GM23338 (cell line): Measurements from ENCODE around the gene SRCAP. TPM values are rescaled to one million over a fixed set of nuclear protein-coding genes. Genes with fewer than 3 reads are reported as not detected.

Experiments
- ATAC-seq: fragments of 200-7000 bp; cut with Tn5 transposase; 3 replicates; pipeline ENCODE4 v1.9.1; 2020
- DNase-seq: peaks from one replicate; pipeline ENCODE4 v3.0.0-alpha.2; 2015; ENCODE audit warnings: low spot score
- H2AFZ ChIP-seq: fragments of 200-600 bp; sonication (generic); 2 replicates; pipeline ENCODE4 v1.8.0; 2016; ENCODE audit warnings: antibody characterized with exemption, mild to moderate bottlenecking, moderate library complexity
- H3F3A ChIP-seq: fragments of 200-600 bp; sonication (generic); replicated peaks from 2 replicates; pipeline ENCODE4 v1.8.0; 2017; ENCODE audit warnings: antibody characterized with exemption, mixed run types, low read depth
- H3K27ac ChIP-seq: fragments of 200-600 bp; sonication (generic); 2 replicates; pipeline ENCODE4 v1.6.1; 2016; ENCODE audit warnings: low read depth
- H3K27me3 ChIP-seq: fragments of 200-600 bp; sonication (generic); 2 replicates; pipeline ENCODE4 v1.8.0; 2016; ENCODE audit warnings: mild to moderate bottlenecking, mixed run types, moderate library complexity; ENCODE audit not compliant: insufficient read depth
- H3K36me3 ChIP-seq: fragments of 200-600 bp; sonication (generic); 2 replicates; pipeline ENCODE4 v1.8.0; 2016; ENCODE audit warnings: mild to moderate bottlenecking; ENCODE audit not compliant: insufficient read depth
- H3K4me1 ChIP-seq: fragments of 200-600 bp; sonication (generic); 2 replicates; pipeline ENCODE4 v1.8.0; 2016; ENCODE audit warnings: mild to moderate bottlenecking, moderate library complexity; ENCODE audit not compliant: insufficient read depth
- H3K4me2 ChIP-seq: fragments of 200-600 bp; sonication (generic); 2 replicates; pipeline ENCODE4 v1.7.1; 2017; ENCODE audit warnings: mixed run types
- H3K4me3 ChIP-seq: fragments of 200-600 bp; sonication (generic); 2 replicates; pipeline ENCODE4 v1.6.1; 2016; ENCODE audit warnings: mixed run types
- H3K79me2 ChIP-seq: fragments of 200-600 bp; sonication (generic); replicated peaks from 2 replicates; pipeline ENCODE4 v1.8.0; 2017; ENCODE audit warnings: mild to moderate bottlenecking; ENCODE audit not compliant: insufficient read depth
- H3K9me2 ChIP-seq: fragments of 200-600 bp; sonication (generic); 2 replicates; pipeline ENCODE4 v1.8.0; 2017; ENCODE audit not compliant: insufficient read depth
- H4K20me1 ChIP-seq: fragments of 200-600 bp; sonication (generic); replicated peaks from 2 replicates; pipeline ENCODE4 v1.8.0; 2017; ENCODE audit warnings: mild to moderate bottlenecking; ENCODE audit not compliant: insufficient read depth
- H3K27ac Mint-ChIP-seq: 2 replicates; pipeline ENCODE4 v1.8.0; 2020; ENCODE audit warnings: inconsistent platforms, mild to moderate bottlenecking, moderate library complexity, mixed read lengths
- H3K27me3 Mint-ChIP-seq: 3 replicates; pipeline ENCODE4 v1.8.0; 2022; ENCODE audit warnings: low read depth, mild to moderate bottlenecking, moderate library complexity, mixed read lengths, inconsistent platforms; ENCODE audit not compliant: insufficient read depth, poor library complexity
- H3K36me3 Mint-ChIP-seq: 3 replicates; pipeline ENCODE4 v1.8.0; 2021; ENCODE audit warnings: low read depth, mild to moderate bottlenecking, inconsistent platforms, moderate library complexity, mixed read lengths
- H3K4me1 Mint-ChIP-seq: 3 replicates; pipeline ENCODE4 v1.8.0; 2020; ENCODE audit warnings: mild to moderate bottlenecking, inconsistent platforms, mixed read lengths
- H3K4me3 Mint-ChIP-seq: 3 replicates; pipeline ENCODE4 v1.8.0; 2021; ENCODE audit warnings: moderate library complexity, mild to moderate bottlenecking, inconsistent platforms, mixed read lengths
- H3K9me3 Mint-ChIP-seq: 3 replicates; pipeline ENCODE4 v1.8.0; 2020; ENCODE audit warnings: moderate library complexity, mild to moderate bottlenecking, inconsistent platforms, mixed read lengths
- CREB1 ChIP-seq: fragments of 250-450 bp; sonication (Bioruptor Pico); IDR thresholded peaks from 2 replicates; pipeline ENCODE4 v1.5.0; 2020; ENCODE audit warnings: low read depth, mild to moderate bottlenecking, moderate library complexity
- EZH2 ChIP-seq: fragments of 200-600 bp; sonication (generic); IDR thresholded peaks from one replicate; pipeline ENCODE4 v1.8.0; 2017; ENCODE audit warnings: antibody characterized with exemption, mild to moderate bottlenecking, low read depth; ENCODE audit not compliant: unreplicated experiment
- EZH2phosphoT487 ChIP-seq: fragments of 200-600 bp; sonication (generic); IDR thresholded peaks from one replicate; pipeline ENCODE4 v1.8.1; 2018; ENCODE audit warnings: antibody characterized with exemption; ENCODE audit not compliant: unreplicated experiment
- JUNB ChIP-seq: IDR thresholded peaks from one replicate; pipeline ENCODE4 v1.6.1; 2016; ENCODE audit warnings: antibody characterized with exemption; ENCODE audit not compliant: unreplicated experiment
- NANOG ChIP-seq: IDR thresholded peaks from 2 replicates; pipeline ENCODE4 v1.6.1; 2016; ENCODE audit warnings: antibody characterized with exemption, borderline replicate concordance
- POLR2AphosphoS5 ChIP-seq: IDR thresholded peaks from 2 replicates; pipeline ENCODE4 v1.6.1; 2016; ENCODE audit warnings: antibody characterized with exemption, low read depth
- STAT1 ChIP-seq: IDR thresholded peaks from one replicate; pipeline ENCODE4 v1.6.1; 2016; ENCODE audit warnings: antibody characterized with exemption; ENCODE audit not compliant: unreplicated experiment
- ZNF114 ChIP-seq: fragments of 250-450 bp; sonication (Bioruptor Pico); IDR thresholded peaks from 2 replicates; pipeline ENCODE4 v1.5.0; 2020; ENCODE audit warnings: mild to moderate bottlenecking, moderate library complexity
- ZNF331 ChIP-seq: fragments of 250-450 bp; sonication (Bioruptor Pico); IDR thresholded peaks from 2 replicates; pipeline ENCODE4 v1.5.0; 2020; ENCODE audit warnings: low read depth, mild to moderate bottlenecking, moderate library complexity
- polyA plus RNA-seq: library from polyadenylated mRNA; unstranded; fragments of >200 nt; fragmentation: Nextera tagmentation; extraction: Ambion mirVana; gene quantifications from 2 replicates; pipeline ENCODE4 v1.2.1, GENCODE V29; 2016
- total RNA-seq: library from RNA; depleted of rRNA; stranded (reverse); fragments of >200 nt; shearing (Covaris generic); gene quantifications from 2 replicates; pipeline ENCODE4 v1.2.3, GENCODE V29; 2014
- TF ChIP-seq, protein P1 (sequence below): IDR thresholded peaks from 2 replicates; pipeline ENCODE4 v1.6.1; 2016; ENCODE audit warnings: antibody characterized with exemption
- TF ChIP-seq, protein P2 (sequence below), 2 experiments: fragments of 200-600 bp in 1 of 2; sonication (generic) in 1 of 2; conservative IDR thresholded peaks; 2 replicates each; pipeline versions ENCODE4 v1.5.1 to v1.6.1; 2016 to 2017; ENCODE audit warnings: antibody characterized with exemption in 2 of 2, low read depth in 2 of 2, mild to moderate bottlenecking in 2 of 2, moderate library complexity in 1 of 2
- TF ChIP-seq, protein P3 (sequence below): fragments of 250-450 bp; sonication (Bioruptor Pico); IDR thresholded peaks from 2 replicates; pipeline ENCODE4 v1.5.0; 2020; ENCODE audit warnings: mild to moderate bottlenecking, moderate library complexity
- TF ChIP-seq, protein P4 (sequence below): IDR thresholded peaks from one replicate; pipeline ENCODE4 v1.6.1; 2018; ENCODE audit warnings: antibody characterized with exemption; ENCODE audit not compliant: unreplicated experiment

Gene SRCAP
- total and polyA plus RNA-seq, 2 experiments from 2014 or later = 15.3 to 38.4 TPM

DNA sequence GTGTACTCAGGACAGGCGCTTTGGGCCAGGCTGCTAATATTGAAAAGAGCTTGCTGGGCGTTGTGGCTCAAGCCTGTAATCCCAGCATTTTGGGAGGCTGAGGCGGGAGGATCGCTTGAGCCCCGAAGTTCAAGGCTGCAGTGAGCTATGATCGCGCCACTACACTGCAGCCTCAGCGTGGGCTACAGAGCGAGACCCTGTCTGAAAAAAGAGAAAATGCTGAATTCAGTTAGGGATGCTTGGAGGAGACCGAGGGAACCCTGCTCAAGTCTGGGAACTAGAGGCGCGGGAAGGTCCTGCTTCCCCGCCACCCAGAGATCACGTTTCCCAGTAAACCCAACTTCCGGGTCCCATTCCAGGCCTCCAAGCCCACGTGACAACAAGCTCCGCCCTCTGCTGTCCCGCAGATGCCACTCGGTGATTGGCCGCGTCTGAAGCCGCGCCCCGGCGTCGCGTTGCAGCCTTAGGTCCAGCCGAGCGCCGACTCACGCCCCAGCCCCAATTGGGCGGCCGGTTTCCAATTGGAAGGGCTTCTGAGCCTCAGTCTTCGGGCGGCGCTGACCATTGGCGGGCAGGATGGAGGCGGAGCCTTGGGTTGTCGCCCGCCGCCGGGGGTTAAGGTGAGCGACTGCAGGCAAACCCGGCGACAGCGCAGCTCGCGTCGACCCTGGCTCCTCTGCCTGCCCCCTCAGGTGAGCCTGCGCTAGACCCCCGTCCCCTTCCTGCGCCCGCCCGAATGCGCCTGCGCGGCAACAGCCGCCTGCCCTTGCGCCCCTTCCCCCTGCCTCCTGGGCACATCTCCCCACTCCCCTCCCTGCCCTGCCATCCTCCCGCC is 49.0 kb downstream of the SRCAP start, which contains the start of gene PHKG2:
Gene PHKG2, plus strand, starts transcription at position 627 of the 835 bp plus-strand sequence. CDS start 396 bp downstream, outside the sequence.
- Histone ChIP-seq H3F3A (peaks cover 4% of the 10 kb centered on the region; the same call in 1 of the 2 replicates), H3K9me2 (no peaks in the 10 kb centered on the region), H3K4me3 (peak within 1 kb of the TSS; percentile 71), H4K20me1 (no peaks in the 10 kb centered on the region; the same call in 1 of the 2 replicates), H3K4me2 (peak within 1 kb of the TSS; percentile 74), H3K27ac (peak within 1 kb of the TSS; percentile 91), H3K36me3 (peaks cover 5% of the 10 kb centered on the region; the same call in 1 of the 2 replicates), H2AFZ (peak within 1 kb of the TSS; percentile 88), H3K27me3 (no peaks in the 10 kb centered on the region), H3K4me1 (peaks cover 7% of the 10 kb centered on the region; the same call in 1 of the 2 replicates), H3K79me2 (peaks cover 15% of the 10 kb centered on the region)
- Mint-ChIP-seq H3K4me1 (peaks cover 8% of the 10 kb centered on the region), H3K27ac (peak within 1 kb of the TSS; percentile 96), H3K9me3 (no peaks in the 10 kb centered on the region), H3K27me3 (peaks cover 16% of the 10 kb centered on the region), H3K4me3 (peak within 1 kb of the TSS; percentile 97), H3K36me3 (peaks cover 35% of the 10 kb centered on the region)
- DNase-seq (peak; percentile 100), ATAC-seq (peak; percentile 97)
- TF ChIP-seq STAT1 = no peak
- no peak for TF ChIP-seq ZNF331 (CRISPR knock-in tag)
- no peak for TF ChIP-seq EZH2
- TF ChIP-seq CREB1 (CRISPR knock-in tag) = 0 out of 2 replicates have a peak, but pooled peaks have one; percentile 3
- TF ChIP-seq, protein P1, sequence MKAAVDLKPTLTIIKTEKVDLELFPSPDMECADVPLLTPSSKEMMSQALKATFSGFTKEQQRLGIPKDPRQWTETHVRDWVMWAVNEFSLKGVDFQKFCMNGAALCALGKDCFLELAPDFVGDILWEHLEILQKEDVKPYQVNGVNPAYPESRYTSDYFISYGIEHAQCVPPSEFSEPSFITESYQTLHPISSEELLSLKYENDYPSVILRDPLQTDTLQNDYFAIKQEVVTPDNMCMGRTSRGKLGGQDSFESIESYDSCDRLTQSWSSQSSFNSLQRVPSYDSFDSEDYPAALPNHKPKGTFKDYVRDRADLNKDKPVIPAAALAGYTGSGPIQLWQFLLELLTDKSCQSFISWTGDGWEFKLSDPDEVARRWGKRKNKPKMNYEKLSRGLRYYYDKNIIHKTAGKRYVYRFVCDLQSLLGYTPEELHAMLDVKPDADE = 0 out of 2 replicates have a peak, but pooled peaks have one; percentile 6
- TF ChIP-seq NANOG = no peak
- TF ChIP-seq POLR2AphosphoS5 = peak; percentile 69
- TF ChIP-seq, protein P2, sequence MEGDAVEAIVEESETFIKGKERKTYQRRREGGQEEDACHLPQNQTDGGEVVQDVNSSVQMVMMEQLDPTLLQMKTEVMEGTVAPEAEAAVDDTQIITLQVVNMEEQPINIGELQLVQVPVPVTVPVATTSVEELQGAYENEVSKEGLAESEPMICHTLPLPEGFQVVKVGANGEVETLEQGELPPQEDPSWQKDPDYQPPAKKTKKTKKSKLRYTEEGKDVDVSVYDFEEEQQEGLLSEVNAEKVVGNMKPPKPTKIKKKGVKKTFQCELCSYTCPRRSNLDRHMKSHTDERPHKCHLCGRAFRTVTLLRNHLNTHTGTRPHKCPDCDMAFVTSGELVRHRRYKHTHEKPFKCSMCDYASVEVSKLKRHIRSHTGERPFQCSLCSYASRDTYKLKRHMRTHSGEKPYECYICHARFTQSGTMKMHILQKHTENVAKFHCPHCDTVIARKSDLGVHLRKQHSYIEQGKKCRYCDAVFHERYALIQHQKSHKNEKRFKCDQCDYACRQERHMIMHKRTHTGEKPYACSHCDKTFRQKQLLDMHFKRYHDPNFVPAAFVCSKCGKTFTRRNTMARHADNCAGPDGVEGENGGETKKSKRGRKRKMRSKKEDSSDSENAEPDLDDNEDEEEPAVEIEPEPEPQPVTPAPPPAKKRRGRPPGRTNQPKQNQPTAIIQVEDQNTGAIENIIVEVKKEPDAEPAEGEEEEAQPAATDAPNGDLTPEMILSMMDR (conservative IDR thresholded peaks at IDR 0.05; ENCODE audit: low read depth in 2 of 2) = no peak
- no peak for TF ChIP-seq JUNB
- no peak for TF ChIP-seq EZH2phosphoT487
- TF ChIP-seq, protein P3, sequence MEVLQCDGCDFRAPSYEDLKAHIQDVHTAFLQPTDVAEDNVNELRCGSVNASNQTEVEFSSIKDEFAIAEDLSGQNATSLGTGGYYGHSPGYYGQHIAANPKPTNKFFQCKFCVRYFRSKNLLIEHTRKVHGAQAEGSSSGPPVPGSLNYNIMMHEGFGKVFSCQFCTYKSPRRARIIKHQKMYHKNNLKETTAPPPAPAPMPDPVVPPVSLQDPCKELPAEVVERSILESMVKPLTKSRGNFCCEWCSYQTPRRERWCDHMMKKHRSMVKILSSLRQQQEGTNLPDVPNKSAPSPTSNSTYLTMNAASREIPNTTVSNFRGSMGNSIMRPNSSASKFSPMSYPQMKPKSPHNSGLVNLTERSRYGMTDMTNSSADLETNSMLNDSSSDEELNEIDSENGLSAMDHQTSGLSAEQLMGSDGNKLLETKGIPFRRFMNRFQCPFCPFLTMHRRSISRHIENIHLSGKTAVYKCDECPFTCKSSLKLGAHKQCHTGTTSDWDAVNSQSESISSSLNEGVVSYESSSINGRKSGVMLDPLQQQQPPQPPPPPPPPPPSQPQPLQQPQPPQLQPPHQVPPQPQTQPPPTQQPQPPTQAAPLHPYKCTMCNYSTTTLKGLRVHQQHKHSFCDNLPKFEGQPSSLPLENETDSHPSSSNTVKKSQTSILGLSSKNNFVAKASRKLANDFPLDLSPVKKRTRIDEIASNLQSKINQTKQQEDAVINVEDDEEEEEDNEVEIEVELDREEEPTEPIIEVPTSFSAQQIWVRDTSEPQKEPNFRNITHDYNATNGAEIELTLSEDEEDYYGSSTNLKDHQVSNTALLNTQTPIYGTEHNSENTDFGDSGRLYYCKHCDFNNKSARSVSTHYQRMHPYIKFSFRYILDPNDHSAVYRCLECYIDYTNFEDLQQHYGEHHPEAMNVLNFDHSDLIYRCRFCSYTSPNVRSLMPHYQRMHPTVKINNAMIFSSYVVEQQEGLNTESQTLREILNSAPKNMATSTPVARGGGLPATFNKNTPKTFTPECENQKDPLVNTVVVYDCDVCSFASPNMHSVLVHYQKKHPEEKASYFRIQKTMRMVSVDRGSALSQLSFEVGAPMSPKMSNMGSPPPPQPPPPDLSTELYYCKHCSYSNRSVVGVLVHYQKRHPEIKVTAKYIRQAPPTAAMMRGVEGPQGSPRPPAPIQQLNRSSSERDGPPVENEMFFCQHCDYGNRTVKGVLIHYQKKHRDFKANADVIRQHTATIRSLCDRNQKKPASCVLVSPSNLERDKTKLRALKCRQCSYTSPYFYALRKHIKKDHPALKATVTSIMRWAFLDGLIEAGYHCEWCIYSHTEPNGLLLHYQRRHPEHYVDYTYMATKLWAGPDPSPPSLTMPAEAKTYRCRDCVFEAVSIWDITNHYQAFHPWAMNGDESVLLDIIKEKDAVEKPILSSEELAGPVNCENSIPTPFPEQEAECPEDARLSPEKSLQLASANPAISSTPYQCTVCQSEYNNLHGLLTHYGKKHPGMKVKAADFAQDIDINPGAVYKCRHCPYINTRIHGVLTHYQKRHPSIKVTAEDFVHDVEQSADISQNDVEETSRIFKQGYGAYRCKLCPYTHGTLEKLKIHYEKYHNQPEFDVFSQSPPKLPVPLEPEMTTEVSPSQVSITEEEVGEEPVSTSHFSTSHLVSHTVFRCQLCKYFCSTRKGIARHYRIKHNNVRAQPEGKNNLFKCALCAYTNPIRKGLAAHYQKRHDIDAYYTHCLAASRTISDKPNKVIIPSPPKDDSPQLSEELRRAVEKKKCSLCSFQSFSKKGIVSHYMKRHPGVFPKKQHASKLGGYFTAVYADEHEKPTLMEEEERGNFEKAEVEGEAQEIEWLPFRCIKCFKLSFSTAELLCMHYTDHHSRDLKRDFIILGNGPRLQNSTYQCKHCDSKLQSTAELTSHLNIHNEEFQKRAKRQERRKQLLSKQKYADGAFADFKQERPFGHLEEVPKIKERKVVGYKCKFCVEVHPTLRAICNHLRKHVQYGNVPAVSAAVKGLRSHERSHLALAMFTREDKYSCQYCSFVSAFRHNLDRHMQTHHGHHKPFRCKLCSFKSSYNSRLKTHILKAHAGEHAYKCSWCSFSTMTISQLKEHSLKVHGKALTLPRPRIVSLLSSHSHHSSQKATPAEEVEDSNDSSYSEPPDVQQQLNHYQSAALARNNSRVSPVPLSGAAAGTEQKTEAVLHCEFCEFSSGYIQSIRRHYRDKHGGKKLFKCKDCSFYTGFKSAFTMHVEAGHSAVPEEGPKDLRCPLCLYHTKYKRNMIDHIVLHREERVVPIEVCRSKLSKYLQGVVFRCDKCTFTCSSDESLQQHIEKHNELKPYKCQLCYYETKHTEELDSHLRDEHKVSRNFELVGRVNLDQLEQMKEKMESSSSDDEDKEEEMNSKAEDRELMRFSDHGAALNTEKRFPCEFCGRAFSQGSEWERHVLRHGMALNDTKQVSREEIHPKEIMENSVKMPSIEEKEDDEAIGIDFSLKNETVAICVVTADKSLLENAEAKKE (CRISPR knock-in tag) = no peak
- TF ChIP-seq, protein P4, sequence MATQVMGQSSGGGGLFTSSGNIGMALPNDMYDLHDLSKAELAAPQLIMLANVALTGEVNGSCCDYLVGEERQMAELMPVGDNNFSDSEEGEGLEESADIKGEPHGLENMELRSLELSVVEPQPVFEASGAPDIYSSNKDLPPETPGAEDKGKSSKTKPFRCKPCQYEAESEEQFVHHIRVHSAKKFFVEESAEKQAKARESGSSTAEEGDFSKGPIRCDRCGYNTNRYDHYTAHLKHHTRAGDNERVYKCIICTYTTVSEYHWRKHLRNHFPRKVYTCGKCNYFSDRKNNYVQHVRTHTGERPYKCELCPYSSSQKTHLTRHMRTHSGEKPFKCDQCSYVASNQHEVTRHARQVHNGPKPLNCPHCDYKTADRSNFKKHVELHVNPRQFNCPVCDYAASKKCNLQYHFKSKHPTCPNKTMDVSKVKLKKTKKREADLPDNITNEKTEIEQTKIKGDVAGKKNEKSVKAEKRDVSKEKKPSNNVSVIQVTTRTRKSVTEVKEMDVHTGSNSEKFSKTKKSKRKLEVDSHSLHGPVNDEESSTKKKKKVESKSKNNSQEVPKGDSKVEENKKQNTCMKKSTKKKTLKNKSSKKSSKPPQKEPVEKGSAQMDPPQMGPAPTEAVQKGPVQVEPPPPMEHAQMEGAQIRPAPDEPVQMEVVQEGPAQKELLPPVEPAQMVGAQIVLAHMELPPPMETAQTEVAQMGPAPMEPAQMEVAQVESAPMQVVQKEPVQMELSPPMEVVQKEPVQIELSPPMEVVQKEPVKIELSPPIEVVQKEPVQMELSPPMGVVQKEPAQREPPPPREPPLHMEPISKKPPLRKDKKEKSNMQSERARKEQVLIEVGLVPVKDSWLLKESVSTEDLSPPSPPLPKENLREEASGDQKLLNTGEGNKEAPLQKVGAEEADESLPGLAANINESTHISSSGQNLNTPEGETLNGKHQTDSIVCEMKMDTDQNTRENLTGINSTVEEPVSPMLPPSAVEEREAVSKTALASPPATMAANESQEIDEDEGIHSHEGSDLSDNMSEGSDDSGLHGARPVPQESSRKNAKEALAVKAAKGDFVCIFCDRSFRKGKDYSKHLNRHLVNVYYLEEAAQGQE = no peak
- no peak for TF ChIP-seq ZNF114 (CRISPR knock-in tag)
